ENCODE data around the gene DAP.

DAP gene

GRCh38 chr5:10760096-10760920 lies 726 bp downstream of the DAP start:
- DNase-seq, result no peak

GRCh38 chr5:10759111-10759510 lies 1.9 kb downstream of the DAP start:
- no peak for DNase-seq

GRCh38 chr5:10757922-10758555 lies 3.0 kb downstream of the DAP start:
- DNase-seq, result no peak

GRCh38 chr5:10757043-10757442 lies 4.0 kb downstream of the DAP start:
- DNase-seq, result no peak

- DNase-seq, result no peak
Measured at GRCh38 chr5:10756549-10756948, 4.5 kb downstream of the DAP start.

GRCh38 chr5:10753178-10753577 lies 7.9 kb downstream of the DAP start:
- DNase-seq, result no peak

GRCh38 chr5:10752451-10752850 lies 8.6 kb downstream of the DAP start:
- no peak for DNase-seq

DNA sequence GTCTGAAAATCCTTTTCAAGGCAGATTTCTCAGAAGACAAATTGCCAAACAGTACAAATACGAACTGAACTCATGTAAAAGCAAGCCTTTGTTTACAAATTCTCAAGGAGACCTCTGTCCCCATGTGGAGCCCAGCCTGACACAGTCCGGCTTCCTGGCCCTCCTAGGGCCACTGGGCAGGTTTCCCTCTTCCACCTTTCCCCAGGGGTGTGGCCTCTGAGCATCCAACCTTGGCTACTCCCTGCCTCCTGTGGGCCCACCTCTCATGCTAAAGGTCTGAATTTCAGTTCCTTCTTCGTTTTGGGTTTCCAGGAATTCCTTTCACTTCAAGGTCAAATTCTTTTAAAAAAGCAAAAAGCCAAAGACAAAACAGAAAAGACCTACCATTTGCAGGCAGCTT lies 10.1 kb downstream of the DAP start:
- no peak for DNase-seq

DNA sequence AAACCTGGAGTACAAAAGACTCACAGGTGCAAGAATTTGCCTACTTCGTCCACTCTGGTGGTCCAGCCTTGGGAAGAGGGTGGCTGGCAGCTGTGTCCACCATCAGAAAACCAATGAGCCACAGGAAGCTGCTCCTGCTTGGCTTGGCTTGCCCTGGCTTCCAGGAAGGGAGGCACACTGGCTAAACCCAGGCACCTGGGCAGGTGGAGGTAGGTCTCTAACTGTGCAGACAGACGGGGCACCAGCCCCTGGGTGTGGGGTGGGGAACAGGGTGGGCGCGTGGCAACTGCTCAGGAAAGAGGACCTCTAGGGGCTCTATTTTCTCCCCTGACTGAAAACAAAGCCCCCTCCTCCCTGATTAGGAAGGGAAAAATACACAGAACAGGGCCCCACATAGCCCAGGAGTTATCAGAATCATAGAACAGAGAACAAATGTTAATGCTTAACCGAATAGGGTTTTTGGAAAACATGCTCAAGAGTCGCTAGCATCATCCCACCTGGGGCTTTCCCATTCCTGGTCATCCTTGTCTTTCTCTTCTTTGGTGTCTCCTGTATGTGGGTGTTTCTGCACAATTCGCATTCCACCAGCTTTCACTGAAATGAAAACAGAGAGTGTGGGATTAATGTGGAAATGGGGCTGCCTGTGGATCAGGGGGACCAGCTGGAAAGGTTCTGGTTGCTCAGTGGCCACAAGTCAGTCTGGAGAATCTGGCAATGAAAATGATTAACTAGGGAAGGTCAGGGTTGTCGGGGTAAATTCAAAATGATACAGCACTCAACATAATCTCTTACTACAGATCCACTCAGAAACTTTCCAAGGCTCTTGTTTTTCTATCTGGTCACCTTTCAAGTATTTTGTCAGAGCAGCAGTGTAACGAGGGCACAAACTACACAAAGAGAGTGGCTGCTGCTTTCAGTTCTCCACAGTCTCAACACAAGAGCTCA lies 13.1 kb downstream of the DAP start:
- no peak for DNase-seq

DNA sequence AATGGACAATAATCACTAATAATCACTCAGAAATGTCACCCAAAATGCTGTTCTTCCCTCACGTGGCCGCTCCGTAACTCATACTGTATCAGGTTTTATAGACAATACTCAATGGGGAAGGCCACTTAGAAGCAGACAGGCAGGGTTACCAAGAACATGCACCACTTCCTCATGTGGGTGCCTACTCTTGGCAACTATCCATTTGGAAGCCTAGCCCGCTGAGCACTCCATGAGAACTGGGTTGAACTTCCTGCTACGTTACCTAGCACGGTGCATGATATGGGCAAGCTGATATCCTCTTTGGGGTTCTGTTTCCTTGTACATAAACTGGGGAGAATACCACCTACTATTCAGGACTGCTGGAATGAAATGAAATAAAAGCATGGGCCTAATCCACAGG lies 14.3 kb downstream of the DAP start:
- DNase-seq, result no peak

DNA sequence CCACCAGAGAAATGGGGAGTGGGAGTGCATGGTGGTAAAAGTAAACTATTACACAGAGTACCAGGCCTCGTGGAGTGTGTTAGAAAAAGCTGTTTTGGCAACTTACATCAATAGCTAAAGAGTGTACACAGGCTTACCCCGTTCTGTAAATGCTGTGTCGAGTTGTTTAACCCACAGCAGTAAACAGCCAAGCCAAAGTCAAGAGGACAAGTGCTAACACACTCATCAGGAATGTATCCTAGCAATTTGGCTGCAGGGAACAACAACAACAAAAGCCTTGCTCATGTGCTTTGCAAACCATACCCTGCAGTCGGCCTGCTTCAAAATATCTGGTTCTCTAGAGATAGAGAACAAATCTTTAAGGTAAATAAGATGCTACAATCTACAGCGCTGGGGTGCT lies 15.9 kb downstream of the DAP start:
- no peak for DNase-seq

GRCh38 chr5:10744681-10745080 lies 16.4 kb downstream of the DAP start:
- DNase-seq, result no peak

DNA sequence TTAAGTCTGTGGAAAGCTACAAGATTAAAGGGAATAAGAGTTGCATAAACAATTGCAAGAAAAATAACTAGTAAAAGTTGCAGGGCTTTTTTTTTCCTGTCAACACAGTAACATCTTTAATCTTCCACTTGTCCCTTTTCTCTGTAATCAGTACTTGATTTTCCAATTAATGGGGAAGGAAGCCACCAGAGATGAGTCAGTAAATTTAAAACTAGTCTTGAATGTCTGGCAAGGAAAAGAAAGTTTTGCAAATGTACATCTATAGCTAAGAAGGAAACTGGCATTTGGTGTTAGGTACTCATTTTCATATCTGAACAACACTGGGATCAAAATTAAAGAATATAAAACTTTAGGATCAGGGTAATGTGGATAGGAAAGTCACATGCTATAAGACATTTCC lies 17.1 kb downstream of the DAP start:
- no peak for DNase-seq

DNA sequence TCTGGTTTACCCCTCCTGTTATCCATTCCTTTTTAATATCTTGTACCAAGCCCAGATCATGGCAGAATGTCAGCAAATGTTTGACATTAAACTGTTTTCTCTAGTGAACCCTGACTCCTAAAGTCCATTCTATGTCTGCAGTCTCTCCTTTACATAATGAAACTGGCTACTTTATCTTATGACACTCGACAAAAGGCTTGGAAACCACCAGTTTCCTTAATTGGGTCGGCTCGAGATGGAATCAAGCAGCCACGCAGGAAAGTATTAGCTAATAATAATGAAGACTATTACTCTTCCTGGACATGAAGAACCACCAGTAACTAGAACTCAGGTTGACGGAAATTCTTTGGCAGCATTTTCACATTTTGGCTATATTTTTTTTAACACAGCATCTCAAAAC lies 17.5 kb downstream of the DAP start:
- DNase-seq, result no peak

GRCh38 chr5:10741661-10742060 lies 19.4 kb downstream of the DAP start:
- no peak for DNase-seq

GRCh38 chr5:10740384-10740783 lies 20.6 kb downstream of the DAP start:
- no peak for DNase-seq

DNA sequence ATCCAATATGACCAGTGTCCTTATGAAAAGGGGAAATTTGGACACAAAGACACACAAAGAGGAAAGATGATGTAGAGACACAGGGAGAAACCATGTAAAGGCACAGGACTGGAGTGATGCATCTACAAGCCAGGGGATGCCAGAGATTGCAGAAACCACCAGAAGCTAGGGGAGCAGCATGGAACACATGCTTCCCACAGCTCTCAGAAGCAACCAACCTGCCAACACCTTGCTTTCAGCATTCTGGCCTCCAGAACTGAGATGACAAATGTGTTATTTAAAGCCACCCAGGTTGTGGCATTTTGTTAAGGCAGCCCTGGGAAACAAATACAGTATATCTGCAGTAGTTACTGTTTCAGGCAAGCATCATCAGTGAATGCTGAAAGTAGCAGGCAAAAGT lies 23.2 kb downstream of the DAP start:
- no peak for DNase-seq

DNA sequence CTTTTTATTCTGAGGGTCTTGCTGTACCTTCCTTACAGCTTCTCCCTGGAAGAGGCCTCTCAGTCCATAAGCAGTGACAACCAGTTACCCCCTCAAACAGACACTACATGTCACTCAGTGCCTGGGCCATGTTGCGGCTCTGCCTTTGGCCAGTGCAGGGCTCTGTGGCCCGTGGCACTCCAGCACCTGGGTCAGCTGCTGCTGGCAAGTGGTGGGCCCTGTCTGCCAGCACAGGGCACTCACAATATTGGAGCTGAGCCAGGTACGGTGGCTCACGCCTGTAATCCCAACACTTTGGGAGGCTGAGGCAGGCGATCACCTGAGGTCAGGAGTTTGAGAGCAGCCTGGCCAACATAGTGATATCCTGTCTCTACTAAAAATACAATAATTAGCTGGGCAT lies 24.2 kb downstream of the DAP start:
- DNase-seq, result no peak

GRCh38 chr5:10736354-10736753 lies 24.7 kb downstream of the DAP start:
- DNase-seq, result no peak

- no peak for DNase-seq
Measured at GRCh38 chr5:10735569-10736276, 25.3 kb downstream of the DAP start.

DNA sequence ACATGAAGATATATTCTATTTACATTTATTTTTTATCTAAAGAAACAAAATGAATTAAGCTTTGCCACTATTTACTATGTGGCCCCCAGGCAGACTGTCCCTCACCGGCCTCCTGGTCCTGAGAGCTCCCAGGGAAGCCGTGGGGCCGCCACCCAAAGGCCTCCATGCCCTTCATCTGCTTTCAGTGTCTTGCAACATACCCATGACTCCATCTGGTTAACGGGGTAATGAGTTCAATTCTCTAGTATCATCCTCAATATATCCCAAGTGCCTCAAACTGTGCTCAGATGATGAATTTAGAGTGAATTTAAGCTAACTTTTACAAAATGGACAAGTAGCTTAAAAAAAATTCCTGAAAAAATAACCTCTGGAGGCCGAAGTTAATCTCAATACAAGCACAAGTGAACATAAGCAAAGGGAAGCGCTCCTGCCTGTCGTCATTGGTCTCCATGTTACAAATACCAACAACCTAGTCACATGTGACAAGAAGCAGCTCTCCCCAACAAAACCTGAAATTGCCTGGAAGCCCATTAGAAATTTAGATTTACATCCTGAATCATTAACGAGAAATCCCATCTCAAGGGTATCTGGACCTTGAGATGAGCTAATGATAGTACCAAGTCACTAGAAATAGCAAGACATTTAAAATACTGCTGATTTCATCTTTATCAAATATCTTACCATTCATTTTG lies 26.1 kb downstream of the DAP start:
- DNase-seq, result no peak

DNA sequence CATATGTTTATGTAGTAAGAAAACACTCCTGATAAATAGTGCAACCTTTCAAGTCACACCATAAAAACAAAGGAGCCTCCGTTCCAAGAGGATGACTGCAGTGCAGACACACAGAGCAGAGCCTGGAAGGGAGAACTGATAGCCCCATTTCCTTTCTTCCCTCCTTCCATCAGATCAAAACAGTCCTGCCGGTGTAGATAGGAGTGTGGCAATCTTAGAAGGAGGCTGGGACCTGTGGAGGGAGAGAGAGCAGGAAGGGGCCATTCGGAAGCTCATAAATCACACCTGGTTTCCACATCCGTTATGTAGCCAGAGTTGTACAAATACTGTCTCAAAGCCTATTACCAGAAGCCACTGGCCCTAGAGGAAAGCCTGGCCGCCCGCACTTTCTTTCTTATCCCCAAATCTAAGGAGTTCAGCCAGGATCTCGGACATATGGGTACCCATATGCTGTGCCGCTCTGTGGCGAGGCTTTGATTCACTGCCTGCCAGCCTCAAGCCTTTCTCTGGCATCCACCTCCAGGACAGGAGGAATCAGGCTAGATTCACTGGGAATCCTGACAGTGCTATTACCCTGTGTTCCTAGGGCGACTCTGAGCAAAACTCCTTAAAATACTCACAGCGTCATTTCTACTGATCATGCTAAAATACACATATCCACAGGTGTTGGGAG lies 26.9 kb downstream of the DAP start:
- DNase-seq, result no peak

Data from central memory CD4-positive, alpha-beta T cell (primary cell).